Measurements from ENCODE around the gene KCTD19. TPM values are rescaled to one million over a fixed set of nuclear protein-coding genes. Genes with fewer than 3 reads are reported as not detected.

Gene KCTD19
- polyA plus RNA-seq, 4 donors: 0.84 to 1.7 (median 0.88) TPM

DNA sequence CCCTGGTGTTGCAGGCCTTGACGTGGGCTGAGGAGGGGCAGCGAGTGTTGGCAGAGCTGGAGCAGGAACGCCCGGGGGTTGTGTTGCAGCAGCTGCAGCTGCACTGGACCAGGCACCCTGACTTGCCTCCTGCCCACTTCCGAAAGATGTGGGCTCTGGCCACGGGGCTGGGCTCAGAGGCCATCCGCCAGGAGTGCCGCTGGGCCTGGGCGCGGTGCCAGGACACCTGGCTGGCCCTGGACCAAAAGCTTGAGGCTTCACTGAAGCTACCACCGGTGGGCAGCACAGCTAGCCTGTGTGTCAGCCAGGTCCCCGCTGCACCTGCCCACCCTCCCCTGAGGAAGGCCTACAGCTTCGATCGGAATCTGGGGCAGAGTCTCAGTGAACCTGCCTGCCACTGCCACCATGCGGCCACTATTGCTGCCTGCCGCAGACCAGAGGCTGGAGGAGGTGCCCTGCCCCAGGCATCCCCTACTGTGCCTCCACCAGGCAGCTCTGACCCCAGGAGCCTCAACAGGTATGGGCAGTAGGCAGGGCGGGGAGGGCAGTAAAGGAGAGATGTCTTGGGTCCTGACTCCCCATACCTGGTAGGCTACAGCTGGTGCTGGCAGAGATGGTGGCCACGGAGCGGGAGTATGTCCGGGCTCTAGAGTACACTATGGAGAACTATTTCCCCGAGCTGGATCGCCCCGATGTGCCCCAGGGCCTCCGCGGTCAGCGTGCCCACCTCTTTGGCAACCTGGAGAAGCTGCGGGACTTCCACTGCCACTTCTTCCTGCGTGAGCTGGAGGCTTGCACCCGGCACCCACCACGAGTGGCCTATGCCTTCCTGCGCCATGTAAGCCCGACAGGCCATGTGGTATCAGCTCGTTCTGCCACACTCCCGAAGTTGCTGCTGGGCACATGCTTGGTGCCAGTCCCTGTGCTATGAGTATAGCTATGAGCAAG lies 41.6 kb downstream of the KCTD19 start:
- DNase-seq (ENCODE audit: low read depth in 4 of 4, low spot score in 3 of 4): peak in 1 of 4 donors; percentile 10

DNA sequence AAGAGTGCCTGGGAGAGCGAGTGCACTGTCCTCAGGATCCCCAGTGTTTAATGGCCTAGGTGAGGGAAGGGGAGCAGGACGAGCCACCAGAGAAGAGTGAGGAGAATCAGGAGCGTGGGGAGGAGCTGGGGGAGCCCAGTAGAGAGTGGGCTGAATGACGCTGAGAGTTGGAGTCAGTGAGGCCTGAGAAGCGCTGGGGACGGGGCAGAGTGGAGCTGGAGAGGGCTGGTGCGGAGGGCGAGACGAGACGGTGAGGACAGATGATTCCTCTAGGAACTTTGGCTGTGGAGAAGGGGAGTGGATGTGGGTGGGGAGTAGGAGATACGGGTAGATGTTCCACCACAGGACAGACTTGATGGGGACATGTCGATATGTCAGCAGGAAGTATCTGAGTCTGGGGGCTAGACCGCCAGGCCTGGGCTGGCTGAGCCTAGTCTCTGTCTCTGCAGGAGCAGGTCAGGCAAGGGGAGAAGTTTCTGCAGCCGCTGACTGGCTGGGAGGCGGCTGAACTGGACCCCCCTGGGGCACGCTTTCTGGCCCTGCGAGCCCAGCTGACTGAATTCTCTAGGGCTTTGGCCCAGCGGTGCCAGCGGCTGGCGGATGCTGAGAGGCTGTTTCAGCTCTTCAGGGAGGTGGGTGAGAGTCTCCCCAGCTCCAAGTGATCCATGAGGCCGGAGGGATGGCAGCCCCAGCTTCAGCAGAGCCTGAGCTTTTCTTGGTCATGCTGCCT lies 42.5 kb downstream of the KCTD19 start:
- no peak for DNase-seq (ENCODE audit: low read depth in 4 of 4, low spot score in 3 of 4)

DNA sequence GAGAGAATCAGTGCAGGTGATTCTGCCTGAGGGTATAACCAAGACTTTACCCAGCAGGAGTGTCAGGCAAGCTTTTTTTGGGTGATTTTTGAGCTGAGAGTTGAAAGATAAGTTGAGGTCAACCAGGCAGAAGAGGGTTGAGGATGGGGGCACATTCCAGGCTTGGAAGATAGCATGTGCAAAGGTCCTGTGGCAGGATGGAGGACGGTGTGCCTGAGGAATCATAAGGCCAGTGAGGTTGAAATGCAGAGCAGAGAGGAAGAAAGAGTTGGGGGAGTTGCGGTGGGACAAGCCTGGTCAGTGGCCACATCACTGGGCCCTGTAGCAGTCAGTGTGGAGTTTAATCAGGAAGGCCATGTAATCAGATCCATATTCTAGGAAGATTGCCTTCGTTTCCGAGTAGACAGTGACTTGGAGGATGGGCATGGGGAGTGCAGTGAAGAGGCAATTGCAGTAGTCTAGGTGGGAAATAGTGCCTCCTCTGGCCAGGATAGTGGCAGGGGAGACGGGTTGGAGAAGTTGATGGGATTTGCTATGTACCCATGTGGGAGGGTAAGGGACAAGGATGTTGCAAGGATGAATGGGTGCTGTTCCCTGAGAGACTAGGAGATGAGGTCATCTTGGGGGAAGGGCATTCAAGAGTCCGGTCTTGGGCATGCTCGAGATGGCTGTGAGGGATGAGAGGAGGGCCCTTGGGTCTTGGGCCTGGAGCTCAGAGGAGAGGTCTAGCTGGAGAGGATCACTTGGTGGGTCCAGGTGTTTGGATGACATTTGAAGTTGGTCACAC lies 43.3 kb downstream of the KCTD19 start:
- DNase-seq (ENCODE audit: low read depth in 4 of 4, low spot score in 3 of 4): no peak

DNA sequence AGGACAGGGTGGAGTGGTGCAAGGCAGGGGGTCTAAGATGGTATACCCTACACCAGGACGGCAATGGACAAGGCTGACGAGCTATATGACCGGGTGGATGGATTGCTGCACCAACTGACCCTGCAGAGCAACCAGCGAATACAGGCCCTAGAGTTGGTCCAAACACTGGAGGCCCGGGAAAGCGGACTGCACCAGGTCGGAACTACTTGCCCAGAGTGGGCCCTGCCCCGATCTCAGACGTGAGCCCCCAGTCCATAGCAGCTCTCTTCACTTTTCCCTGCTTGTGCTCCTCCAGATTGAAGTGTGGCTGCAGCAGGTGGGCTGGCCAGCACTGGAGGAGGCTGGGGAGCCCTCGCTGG lies 44.1 kb downstream of the KCTD19 start:
- DNase-seq (ENCODE audit: low read depth in 4 of 4, low spot score in 3 of 4): no peak

DNA sequence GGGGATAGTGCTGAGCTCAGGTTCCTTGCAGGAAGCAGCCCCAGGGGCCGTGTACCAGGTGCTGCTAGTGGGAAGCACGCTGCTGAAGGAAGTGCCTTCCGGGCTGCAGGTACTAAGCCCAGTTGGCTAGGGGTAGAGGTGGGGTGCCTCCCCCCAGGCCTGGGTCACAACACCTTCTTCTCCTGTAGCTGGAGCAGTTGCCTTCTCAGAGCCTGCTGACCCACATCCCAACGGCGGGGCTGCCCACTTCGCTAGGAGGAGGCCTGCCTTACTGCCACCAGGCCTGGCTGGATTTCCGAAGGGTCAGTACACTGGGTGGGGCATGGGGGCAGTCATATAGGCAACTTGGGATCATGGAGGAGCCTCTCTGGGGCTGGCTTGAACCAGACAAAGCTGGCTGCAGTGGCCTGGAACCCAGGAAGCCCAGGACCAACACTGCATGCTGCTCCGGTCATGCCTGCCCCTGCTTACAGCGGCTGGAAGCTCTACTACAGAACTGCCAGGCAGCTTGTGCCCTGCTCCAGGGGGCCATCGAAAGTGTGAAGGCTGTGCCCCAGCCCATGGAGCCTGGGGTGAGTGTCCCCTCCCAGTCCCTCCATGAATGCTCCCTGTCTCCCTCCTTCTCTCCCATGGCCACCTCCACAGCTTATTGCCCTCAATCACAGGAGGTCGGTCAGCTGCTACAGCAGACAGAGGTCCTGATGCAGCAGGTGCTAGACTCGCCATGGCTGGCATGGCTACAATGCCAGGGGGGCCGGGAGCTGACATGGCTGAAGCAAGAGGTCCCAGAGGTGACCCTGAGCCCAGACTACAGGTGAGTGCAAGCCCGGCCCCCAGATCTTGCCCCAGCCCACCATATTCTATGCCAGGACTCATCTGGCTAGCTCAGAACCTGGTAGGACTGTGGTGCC lies 44.8 kb downstream of the KCTD19 start:
- DNase-seq (ENCODE audit: low read depth in 4 of 4, low spot score in 3 of 4): no peak

DNA sequence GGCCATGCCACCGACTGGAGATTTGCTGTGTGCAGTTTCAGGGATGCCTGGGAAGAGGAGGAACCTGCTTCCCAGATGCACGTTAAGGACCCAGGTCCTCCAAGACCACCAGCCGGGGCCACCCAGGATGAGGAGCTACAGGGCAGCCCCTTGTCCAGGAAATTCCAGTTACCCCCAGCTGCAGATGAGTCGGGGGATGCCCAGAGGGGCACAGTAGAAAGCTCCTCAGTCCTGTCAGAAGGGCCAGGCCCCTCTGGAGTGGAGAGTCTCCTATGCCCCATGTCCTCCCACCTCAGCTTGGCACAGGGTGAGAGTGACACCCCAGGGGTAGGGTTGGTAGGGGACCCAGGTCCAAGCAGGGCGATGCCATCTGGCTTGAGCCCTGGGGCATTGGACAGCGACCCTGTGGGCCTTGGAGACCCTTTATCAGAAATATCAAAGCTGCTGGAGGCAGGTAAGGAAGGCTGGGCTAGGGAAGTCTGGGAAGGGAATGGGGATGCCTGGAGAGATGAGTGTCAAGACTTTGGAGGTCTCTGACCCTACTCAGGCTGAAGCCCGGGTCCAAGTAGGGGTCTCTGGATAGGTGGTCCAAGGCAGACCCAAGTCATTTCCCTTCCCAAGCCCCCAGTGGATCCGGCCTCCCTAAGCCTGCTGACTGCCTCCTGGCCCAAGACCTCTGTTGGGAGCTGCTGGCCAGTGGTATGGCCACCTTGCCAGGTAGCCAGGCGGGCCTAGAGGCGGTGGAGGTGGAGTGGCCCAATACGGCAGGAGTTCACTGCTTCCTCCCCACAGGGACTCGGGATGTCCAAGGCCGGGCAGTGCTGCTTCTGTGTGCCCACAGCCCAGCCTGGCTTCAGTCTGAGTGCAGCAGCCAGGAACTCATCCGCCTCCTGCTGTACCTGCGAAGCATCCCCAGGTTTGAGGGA lies 46.2 kb downstream of the KCTD19 start:
- DNase-seq (ENCODE audit: low read depth in 4 of 4, low spot score in 3 of 4): no peak

DNA sequence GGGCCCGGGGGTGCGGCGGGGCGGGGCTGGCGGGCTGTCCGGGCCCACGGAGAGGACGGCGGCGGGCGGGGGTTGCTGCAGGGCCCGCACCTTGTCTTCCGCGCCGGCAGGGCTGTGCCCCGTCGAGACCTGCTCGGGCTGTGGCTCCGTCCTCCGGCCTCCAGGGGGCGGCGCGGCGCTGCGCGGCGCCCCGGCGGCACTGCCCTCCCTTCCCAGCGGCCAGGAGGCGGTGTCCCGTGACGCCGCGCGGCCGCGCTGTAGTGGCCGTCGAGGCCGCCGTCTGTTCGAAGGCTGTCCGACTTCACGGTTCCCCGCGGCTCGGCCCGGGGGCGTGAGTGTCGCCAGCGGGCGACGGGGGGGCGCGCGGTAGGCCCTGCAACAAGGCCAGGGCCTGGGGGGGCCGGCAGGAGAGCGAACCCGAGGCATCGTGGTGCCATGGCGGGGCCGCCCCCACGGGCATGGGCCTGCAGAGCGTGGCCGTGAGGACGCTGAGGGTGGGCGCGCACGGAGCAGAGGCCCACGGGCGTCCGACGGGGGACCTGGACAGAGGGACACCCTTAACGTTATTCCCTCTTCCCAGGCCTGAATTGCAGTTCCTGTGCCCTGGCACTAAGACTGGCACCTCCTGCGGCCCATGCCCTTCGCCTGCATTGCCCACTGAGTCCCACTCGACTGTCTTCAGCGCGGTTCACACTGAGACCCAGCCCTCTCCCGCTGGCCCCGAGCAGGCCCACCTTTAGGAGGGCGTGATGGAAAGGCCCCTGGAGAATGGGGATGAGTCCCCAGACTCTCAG lies 47.0 kb downstream of the KCTD19 start, which contains the start of gene PLEKHG4:
Gene PLEKHG4 (plus strand): TSS at position 237 of the 794 bp plus-strand sequence. CDS start 513 bp downstream, at position 750.
- peak; percentile 49 to 64 (median 58) for DNase-seq (ENCODE audit: low read depth in 4 of 4, low spot score in 3 of 4)

DNA sequence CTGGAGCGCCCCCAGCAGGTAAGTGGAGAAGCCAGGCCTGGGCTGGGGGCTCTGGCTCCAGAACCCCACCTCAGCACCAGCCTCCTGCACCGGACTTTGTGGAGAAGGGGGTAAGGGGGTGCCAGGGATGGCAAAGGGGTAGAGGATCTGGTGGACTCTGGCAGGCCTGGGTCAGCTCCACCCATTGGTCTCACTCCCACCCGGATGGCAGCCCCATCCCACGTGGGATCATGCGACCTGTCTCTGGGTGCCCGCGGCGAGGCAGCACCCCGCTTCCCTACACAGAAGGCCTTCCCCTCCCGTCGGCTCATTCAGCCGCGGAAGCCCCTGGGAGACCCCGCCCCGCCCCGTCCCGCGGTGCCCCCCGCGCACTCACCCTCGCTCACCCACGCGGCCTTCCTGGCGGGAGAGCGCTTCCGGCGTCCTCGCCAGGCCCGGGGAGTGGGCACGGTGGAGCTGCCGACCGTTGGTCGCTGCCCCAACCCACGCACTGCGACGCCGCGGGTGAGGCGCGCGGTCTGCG lies 47.7 kb downstream of the KCTD19 start:
- no peak for DNase-seq (ENCODE audit: low read depth in 4 of 4, low spot score in 3 of 4)

DNA sequence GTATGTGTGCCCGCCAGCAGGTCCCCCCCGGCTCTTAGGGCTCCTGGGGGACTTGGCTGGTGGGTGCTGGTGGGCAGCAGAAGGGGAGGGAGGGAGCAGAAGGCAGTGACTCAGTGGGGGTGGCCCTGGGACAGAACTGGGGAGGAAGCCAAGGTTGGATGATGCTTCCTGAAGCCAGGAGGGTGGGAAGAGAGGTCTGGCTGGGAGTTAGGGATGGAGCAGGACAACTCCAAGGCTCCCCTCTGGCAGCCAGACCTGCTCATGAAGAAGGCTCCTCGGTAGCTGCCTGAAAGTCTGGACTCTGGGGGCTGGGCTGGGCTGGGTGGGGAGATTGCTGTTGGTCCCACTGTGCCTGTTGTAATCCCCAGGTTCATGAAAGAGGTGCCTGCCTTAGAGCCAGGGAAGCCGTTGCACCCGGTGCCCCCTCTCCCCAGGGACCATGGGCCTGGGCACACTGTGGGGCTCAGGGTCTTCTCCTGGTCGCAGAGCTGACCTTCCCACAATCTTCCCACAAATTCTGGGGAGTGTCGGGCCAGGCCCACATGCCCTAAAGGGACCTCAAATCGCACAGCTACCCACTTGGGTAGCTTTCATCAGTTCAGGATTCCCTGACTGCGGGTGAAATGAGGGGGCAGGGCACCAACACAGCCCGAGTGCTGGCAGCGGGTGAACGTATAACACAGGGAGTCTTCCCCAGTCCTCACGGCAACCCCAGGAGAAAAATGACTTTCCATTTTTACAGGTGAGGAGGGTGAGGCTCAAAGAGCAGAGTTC lies 48.4 kb downstream of the KCTD19 start:
- no peak for DNase-seq (ENCODE audit: low read depth in 4 of 4, low spot score in 3 of 4)

DNA sequence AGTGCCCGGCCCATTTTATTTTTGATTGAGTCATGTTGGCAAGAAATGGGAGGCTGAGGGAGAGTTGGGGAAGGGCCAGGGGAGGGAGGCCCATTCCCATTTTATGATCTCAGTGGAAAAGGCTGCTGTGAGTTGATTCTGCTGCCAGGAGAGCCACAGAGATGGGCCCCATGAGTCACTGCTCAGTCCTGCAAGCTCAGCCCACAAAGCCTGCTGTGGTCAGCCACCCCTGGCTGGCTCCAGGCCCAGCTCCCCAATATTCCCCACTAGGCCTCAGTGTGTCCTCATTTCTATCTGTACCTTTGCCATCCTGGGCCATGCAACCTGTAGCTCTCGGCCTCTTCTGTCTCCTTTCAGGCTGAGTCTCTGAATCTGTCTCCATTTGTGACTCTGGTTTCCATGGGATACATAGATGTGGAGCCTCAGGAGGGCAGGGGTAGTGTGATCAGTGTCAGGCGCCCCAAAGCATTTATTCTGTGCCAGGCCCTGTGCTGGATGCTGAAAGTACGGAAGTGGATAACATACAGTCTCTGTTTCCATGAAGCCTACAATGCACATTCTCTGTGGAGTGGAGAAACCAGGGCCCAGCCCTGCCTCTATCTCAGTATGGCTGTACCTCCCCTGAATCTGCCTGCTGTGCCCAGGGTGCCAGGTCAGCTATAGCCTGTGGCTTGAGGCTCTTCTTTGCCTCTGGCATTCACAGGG lies 49.1 kb downstream of the KCTD19 start:
- no peak for DNase-seq (ENCODE audit: low read depth in 4 of 4, low spot score in 3 of 4)

DNA sequence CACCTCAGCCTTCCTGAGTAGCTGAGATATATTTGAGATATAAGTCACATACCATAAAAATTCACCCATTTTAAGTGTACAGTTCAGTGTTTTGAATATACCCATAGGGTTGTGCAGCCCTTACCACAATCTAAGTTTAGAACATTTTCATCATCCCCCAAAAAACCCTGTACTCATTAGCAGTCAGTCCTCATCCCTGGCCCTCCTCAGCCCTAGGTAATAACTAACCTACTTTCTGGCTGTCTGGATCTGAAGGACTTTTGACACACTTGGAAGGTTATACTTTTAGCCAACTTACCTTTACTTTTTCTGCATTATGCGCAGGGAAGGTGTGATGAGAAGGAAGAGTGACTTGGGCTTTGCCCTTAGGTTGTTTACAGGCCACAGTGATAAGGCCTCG lies 51.2 kb downstream of the KCTD19 start:
- no peak for DNase-seq (ENCODE audit: low read depth in 4 of 4, low spot score in 3 of 4)

DNA sequence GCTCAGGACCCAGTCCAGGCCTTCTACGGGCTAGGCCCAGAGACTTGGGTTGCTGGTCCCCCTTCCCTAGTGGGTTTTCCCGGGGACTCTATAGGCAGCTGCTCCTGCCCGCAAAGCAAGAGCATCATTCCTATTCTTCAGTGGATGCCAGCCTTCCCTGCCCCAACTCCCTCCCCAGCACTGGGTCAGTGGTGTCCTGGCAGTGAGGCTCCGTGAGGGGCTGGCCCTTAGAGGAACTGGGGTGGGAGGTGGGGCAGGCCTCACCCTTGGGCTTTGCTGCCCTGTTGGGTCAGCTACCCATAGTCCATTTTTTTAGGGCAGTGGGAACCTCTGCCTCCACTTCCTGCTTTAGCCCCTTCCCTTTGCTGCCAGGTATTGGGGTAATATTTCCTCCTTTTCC lies 55.1 kb downstream of the KCTD19 start:
- DNase-seq (ENCODE audit: low read depth in 4 of 4, low spot score in 3 of 4): no peak

DNA sequence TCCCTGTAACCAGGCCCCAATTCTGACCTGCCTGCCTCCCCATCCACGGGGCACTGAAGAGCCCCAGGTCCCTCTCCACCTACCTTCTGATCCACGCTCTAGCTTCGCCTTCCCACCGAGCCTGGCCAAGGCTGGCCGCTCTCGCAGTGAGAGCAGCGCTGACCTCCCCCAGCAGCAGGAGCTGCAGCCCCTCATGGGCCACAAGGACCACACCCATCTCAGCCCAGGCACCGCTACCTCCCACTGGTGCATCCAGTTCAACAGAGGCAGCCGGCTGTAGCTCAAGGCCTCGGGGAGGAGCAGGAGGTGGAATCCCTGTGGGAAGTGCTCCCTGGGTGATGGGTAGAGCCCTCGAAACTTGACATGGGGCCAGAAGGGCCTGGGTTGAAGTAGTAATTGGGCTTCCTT lies 55.6 kb downstream of the KCTD19 start:
- no peak for DNase-seq (ENCODE audit: low read depth in 4 of 4, low spot score in 3 of 4)

DNA sequence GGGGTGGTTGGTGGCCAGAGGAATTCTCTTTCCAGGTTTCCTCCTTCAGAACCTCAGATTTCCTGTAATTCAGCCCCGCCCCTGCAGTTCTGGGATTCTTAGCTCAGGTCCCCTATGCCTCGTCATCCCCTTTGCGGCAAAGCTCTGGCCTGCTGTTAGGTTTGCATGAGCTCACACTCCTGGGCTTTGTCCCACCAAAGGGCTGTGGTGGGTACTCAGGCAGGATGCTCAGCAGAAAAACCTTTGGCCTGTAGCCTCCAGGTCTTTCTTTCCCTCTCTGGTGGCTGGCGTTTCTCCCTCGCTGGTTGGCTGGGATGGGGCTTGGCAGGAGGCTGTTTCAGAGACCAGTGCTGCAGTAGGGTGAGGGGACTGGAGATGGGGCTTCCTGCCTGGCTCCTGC lies 56.8 kb downstream of the KCTD19 start:
- no peak for DNase-seq (ENCODE audit: low read depth in 4 of 4, low spot score in 3 of 4)

DNA sequence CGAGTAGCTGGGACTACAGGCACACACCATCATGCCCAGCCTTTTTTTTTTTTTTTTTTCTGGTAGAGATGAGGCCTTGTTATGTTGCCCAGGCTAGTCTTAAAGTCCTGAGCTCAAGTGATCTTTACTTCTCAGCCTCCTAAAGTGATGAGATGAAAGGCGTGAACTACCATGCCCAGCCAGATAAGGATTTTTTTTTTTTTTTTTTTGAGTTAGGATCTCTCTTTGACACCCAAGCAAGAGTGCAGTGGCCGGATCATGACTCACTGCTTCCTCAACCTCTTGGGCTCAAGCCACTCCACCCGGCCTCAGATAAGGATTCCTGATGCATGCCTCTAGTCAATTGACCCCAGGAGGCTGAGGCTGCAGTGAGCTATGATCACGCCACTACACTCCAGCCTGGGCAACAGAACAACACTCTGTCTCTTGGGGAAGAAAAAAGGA lies 58.4 kb downstream of the KCTD19 start:
- DNase-seq (ENCODE audit: low read depth in 4 of 4, low spot score in 3 of 4): no peak

DNA sequence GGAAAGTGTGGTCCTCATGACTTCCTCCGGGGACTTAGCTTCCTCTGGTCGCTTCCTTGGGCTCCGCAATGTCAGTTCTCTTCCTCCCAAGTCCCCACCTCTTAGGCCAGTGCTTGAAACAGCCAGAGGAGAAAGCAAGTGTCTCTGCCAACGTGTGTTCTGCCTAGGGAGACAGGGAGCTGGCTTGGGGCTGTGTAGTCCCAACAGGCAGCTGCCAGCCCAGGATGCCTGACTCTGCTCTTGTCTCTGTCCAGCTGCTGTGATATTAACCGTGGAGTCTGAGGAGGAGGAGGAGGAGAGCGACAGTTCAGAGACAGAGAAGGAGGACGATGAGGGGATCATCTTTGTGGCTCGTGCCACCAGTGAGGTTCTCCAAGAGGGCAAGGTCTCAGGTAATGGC lies 60.7 kb downstream of the KCTD19 start:
- DNase-seq (ENCODE audit: low read depth in 4 of 4, low spot score in 3 of 4): no peak

Data from right renal pelvis (tissue), 4 donors.